Renal cortical epithelial cell (primary cell): ENCODE measurements around the gene ZNF674. TPM values are rescaled to one million over a fixed set of nuclear protein-coding genes. Genes with fewer than 3 reads are reported as not detected.
"Not testable (repeated sequence)": the region's sequence is repeated elsewhere in the genome, so short reads cannot be mapped to it uniquely, and the experiment has no call there.

ENCODE experiments used
- DNase-seq: peaks from one replicate; pipeline ENCODE4 v3.0.0-alpha.2; 2011; ENCODE audit warnings: low read depth
- total RNA-seq: library from RNA; depleted of rRNA; stranded (reverse); fragments of >200 nt; gene quantifications from 2 replicates; pipeline ENCODE4 v1.2.3, GENCODE V29; 2014

ZNF674 gene
- total RNA-seq, 1 donor from 2014 or later = 5.4 TPM

GRCh38 chrX:46571423-46572339, 26.5 kb upstream of the ZNF674 start:
- no peak for DNase-seq

- DNase-seq = no peak
Measured at GRCh38 chrX:46569621-46570020, 24.4 kb upstream of the ZNF674 start.

GRCh38 chrX:46567388-46567787, 22.2 kb upstream of the ZNF674 start:
- DNase-seq = no peak

GRCh38 chrX:46561824-46562657, 16.8 kb upstream of the ZNF674 start:
- DNase-seq = peak; percentile 57

- DNase-seq = no peak
Measured at GRCh38 chrX:46559062-46559461, 13.8 kb upstream of the ZNF674 start.

GRCh38 chrX:46554942-46555341, 9.7 kb upstream of the ZNF674 start:
- DNase-seq = no peak

- DNase-seq = no peak
Measured at GRCh38 chrX:46553935-46554334, 8.7 kb upstream of the ZNF674 start.

- DNase-seq = no peak
Measured at GRCh38 chrX:46551494-46552128, 6.4 kb upstream of the ZNF674 start.

GRCh38 chrX:46549914-46550313, 4.7 kb upstream of the ZNF674 start:
- no peak for DNase-seq

- DNase-seq = peak; percentile 83
Measured at GRCh38 chrX:46547857-46548256, 2.6 kb upstream of the ZNF674 start.

- DNase-seq = not testable (repeated sequence)
Measured at GRCh38 chrX:46544527-46544926, 694 bp downstream of the ZNF674 start.

- DNase-seq = no peak
Measured at GRCh38 chrX:46543441-46543840, 1.8 kb downstream of the ZNF674 start.

GRCh38 chrX:46531442-46531841, 13.8 kb downstream of the ZNF674 start:
- no peak for DNase-seq

GRCh38 chrX:46530404-46530908, 14.8 kb downstream of the ZNF674 start:
- DNase-seq = not testable (repeated sequence)

GRCh38 chrX:46529740-46530403, 15.3 kb downstream of the ZNF674 start:
- DNase-seq = not testable (repeated sequence)

GRCh38 chrX:46528640-46529039, 16.6 kb downstream of the ZNF674 start:
- not testable (repeated sequence) for DNase-seq

- DNase-seq = no peak
Measured at GRCh38 chrX:46506076-46506475, 39.1 kb downstream of the ZNF674 start.

- DNase-seq = no peak
Measured at GRCh38 chrX:46502848-46503247, 42.4 kb downstream of the ZNF674 start.

- peak; percentile 1 for DNase-seq
Measured at GRCh38 chrX:46500054-46500453, 45.2 kb downstream of the ZNF674 start.

GRCh38 chrX:46488712-46489111, 56.5 kb downstream of the ZNF674 start:
- no peak for DNase-seq

GRCh38 chrX:46485897-46486296, 59.3 kb downstream of the ZNF674 start:
- no peak for DNase-seq
